ENCODE results near the gene TMEM253.
A peak's percentile ranks its signal among the peaks of the same experiment; 100 is the strongest.

TMEM253 gene

GRCh38 chr14:21105095-21105494, 4.2 kb downstream of the TMEM253 start:
- DNase-seq (ENCODE audit: low read depth) = no peak

- no peak for DNase-seq (ENCODE audit: low read depth)
Observed at GRCh38 chr14:21106176-21106497, 5.3 kb downstream of the TMEM253 start.

GRCh38 chr14:21106498-21107282, 5.8 kb downstream of the TMEM253 start:
- DNase-seq (ENCODE audit: low read depth) = peak; percentile 58

- DNase-seq (ENCODE audit: low read depth) = no peak
Observed at GRCh38 chr14:21107283-21107800, 6.5 kb downstream of the TMEM253 start.

- no peak for DNase-seq (ENCODE audit: low read depth)
Observed at GRCh38 chr14:21108791-21109190, 7.9 kb downstream of the TMEM253 start.

- no peak for DNase-seq (ENCODE audit: low read depth)
Observed at GRCh38 chr14:21109377-21110138, 8.7 kb downstream of the TMEM253 start.

GRCh38 chr14:21112255-21112654, 11.4 kb downstream of the TMEM253 start:
- no peak for DNase-seq (ENCODE audit: low read depth)

GRCh38 chr14:21113369-21113768, 12.5 kb downstream of the TMEM253 start:
- DNase-seq (ENCODE audit: low read depth) = no peak

- no peak for DNase-seq (ENCODE audit: low read depth)
Observed at GRCh38 chr14:21118933-21119332, 18.1 kb downstream of the TMEM253 start.

GRCh38 chr14:21120686-21121085, 19.8 kb downstream of the TMEM253 start:
- no peak for DNase-seq (ENCODE audit: low read depth)

- no peak for DNase-seq (ENCODE audit: low read depth)
Observed at GRCh38 chr14:21121122-21121521, 20.3 kb downstream of the TMEM253 start.

- no peak for DNase-seq (ENCODE audit: low read depth)
Observed at GRCh38 chr14:21123429-21123828, 22.6 kb downstream of the TMEM253 start.

- no peak for DNase-seq (ENCODE audit: low read depth)
Observed at GRCh38 chr14:21133901-21134300, 33.0 kb downstream of the TMEM253 start.

- DNase-seq (ENCODE audit: low read depth) = peak; percentile 3
Observed at GRCh38 chr14:21136024-21136423, 35.2 kb downstream of the TMEM253 start.

- DNase-seq (ENCODE audit: low read depth) = no peak
Observed at GRCh38 chr14:21142357-21142756, 41.5 kb downstream of the TMEM253 start.

GRCh38 chr14:21145437-21145836, 44.6 kb downstream of the TMEM253 start:
- DNase-seq (ENCODE audit: low read depth) = no peak

- no peak for DNase-seq (ENCODE audit: low read depth)
Observed at GRCh38 chr14:21149641-21150367, 48.9 kb downstream of the TMEM253 start.

Measured in HS-27A (cell line).